Measurements from ENCODE around the gene GALNT7.
A peak's percentile ranks its signal among the peaks of the same experiment; 100 is the strongest.

GALNT7 gene

GRCh38 chr4:173237762-173238161, 69.2 kb downstream of the GALNT7 start:
- DNase-seq (ENCODE audit: low read depth) = no peak

- no peak for DNase-seq (ENCODE audit: low read depth)
Observed at GRCh38 chr4:173240696-173241095, 72.1 kb downstream of the GALNT7 start.

- DNase-seq (ENCODE audit: low read depth) = no peak
Observed at GRCh38 chr4:173242466-173243250, 74.0 kb downstream of the GALNT7 start.

- DNase-seq (ENCODE audit: low read depth) = peak; percentile 65
Observed at GRCh38 chr4:173243321-173243720, 74.7 kb downstream of the GALNT7 start.

- DNase-seq (ENCODE audit: low read depth) = no peak
Observed at GRCh38 chr4:173243917-173244658, 75.5 kb downstream of the GALNT7 start.

GRCh38 chr4:173245952-173246351, 77.3 kb downstream of the GALNT7 start:
- DNase-seq (ENCODE audit: low read depth) = no peak

GRCh38 chr4:173246719-173247118, 78.1 kb downstream of the GALNT7 start:
- no peak for DNase-seq (ENCODE audit: low read depth)

- DNase-seq (ENCODE audit: low read depth) = no peak
Observed at GRCh38 chr4:173247321-173247720, 78.7 kb downstream of the GALNT7 start.

GRCh38 chr4:173248690-173249089, 80.1 kb downstream of the GALNT7 start:
- no peak for DNase-seq (ENCODE audit: low read depth)

- DNase-seq (ENCODE audit: low read depth) = peak; percentile 99
Observed at GRCh38 chr4:173252024-173252935, 83.7 kb downstream of the GALNT7 start.

- DNase-seq (ENCODE audit: low read depth) = no peak
Observed at GRCh38 chr4:173253561-173253960, 85.0 kb downstream of the GALNT7 start.

- DNase-seq (ENCODE audit: low read depth) = no peak
Observed at GRCh38 chr4:173254646-173255045, 86.0 kb downstream of the GALNT7 start.

- DNase-seq (ENCODE audit: low read depth) = no peak
Observed at GRCh38 chr4:173256825-173257224, 88.2 kb downstream of the GALNT7 start.

GRCh38 chr4:173257732-173258717, 89.4 kb downstream of the GALNT7 start:
- DNase-seq (ENCODE audit: low read depth) = no peak

GRCh38 chr4:173258866-173259265, 90.3 kb downstream of the GALNT7 start:
- no peak for DNase-seq (ENCODE audit: low read depth)

GRCh38 chr4:173259310-173259709, 90.7 kb downstream of the GALNT7 start:
- no peak for DNase-seq (ENCODE audit: low read depth)

GRCh38 chr4:173261052-173261451, 92.4 kb downstream of the GALNT7 start:
- no peak for DNase-seq (ENCODE audit: low read depth)

GRCh38 chr4:173262375-173262774, 93.8 kb downstream of the GALNT7 start:
- no peak for DNase-seq (ENCODE audit: low read depth)

- DNase-seq (ENCODE audit: low read depth) = no peak
Observed at GRCh38 chr4:173264245-173264644, 95.6 kb downstream of the GALNT7 start.

GRCh38 chr4:173264684-173265185, 96.1 kb downstream of the GALNT7 start:
- no peak for DNase-seq (ENCODE audit: low read depth)

- no peak for DNase-seq (ENCODE audit: low read depth)
Observed at GRCh38 chr4:173265751-173266150, 97.1 kb downstream of the GALNT7 start.
